Measurements from ENCODE around the gene AGFG2. TPM values are rescaled to one million over a fixed set of nuclear protein-coding genes. Genes with fewer than 3 reads are reported as not detected.
"Not testable (repeated sequence)": the region's sequence is repeated elsewhere in the genome, so short reads cannot be mapped to it uniquely, and the experiment has no call there.

AGFG2 gene
- total RNA-seq, 1 donor from 2014 or later = 37.6 TPM

DNA sequence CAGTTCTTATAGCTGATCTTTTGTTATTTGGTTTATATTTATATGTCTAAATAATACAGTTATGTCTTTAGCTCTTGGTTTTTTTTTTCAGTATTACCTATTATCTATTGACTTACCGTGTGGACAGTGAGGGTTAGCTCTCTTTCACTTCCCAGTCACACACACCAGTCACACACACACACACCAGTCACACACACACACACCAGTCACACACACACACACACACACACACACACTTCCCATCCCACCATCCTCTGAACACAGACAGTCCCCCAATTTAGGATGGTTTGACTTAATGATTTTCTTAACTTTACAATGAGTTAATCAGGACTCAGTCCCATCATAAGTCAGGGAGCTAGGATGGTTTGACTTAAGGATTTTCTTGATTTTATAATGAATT is 18.9 kb upstream of the AGFG2 start:
- intact Hi-C loops (cut with DNase I) = no loop called here
- peaks cover 16% of the 10 kb centered on the region for H3K4me1 ChIP-seq
- no peak overlapping the region for H3K4me3 ChIP-seq
- H3K27ac ChIP-seq = no peak overlapping the region
- DNase-seq (ENCODE audit: extremely low spot score in 2 of 2) = no peak
- no peaks in the 10 kb centered on the region for H3K9me3 ChIP-seq
- H3K27me3 ChIP-seq = no peaks in the 10 kb centered on the region
- H3K36me3 ChIP-seq = no peaks in the 10 kb centered on the region
- TF ChIP-seq POLR2AphosphoS5 (IDR thresholded peaks at IDR 0.05; ENCODE audit: insufficient read depth in 1 of 2, low read depth in 1 of 2) = no peak
- no peak for TF ChIP-seq POLR2A (IDR thresholded peaks at IDR 0.05)
- TF ChIP-seq, protein P1, sequence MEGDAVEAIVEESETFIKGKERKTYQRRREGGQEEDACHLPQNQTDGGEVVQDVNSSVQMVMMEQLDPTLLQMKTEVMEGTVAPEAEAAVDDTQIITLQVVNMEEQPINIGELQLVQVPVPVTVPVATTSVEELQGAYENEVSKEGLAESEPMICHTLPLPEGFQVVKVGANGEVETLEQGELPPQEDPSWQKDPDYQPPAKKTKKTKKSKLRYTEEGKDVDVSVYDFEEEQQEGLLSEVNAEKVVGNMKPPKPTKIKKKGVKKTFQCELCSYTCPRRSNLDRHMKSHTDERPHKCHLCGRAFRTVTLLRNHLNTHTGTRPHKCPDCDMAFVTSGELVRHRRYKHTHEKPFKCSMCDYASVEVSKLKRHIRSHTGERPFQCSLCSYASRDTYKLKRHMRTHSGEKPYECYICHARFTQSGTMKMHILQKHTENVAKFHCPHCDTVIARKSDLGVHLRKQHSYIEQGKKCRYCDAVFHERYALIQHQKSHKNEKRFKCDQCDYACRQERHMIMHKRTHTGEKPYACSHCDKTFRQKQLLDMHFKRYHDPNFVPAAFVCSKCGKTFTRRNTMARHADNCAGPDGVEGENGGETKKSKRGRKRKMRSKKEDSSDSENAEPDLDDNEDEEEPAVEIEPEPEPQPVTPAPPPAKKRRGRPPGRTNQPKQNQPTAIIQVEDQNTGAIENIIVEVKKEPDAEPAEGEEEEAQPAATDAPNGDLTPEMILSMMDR (IDR thresholded peaks at IDR 0.05) = no peak

DNA sequence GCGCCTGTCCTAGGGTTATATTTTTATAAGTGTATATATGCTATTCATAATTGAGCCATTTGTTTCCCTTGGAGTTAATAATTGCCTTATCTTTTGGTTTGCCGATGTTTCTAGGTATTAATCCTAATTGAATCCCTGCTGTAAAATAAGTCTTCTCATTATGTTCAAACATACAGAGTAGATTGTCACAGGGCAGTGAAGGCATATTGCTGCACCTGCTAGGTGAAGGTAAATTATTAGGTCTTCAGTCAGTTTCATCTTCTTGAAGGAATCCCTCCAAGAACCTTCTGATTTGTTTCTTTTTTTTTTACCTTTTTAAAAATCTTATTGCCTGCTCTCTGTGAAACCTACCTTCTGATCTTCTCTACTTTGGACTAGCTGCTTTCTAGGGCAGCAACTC is 17.9 kb upstream of the AGFG2 start:
- Histone ChIP-seq H3K9me3 (no peaks in the 10 kb centered on the region), H3K4me3 (no peak overlapping the region), H3K36me3 (no peaks in the 10 kb centered on the region), H3K27ac (no peak overlapping the region), H3K4me1 (peaks cover 8% of the 10 kb centered on the region), H3K27me3 (no peaks in the 10 kb centered on the region)
- TF ChIP-seq POLR2A (IDR thresholded peaks at IDR 0.05) = no peak
- TF ChIP-seq, protein P1 (IDR thresholded peaks at IDR 0.05) = no peak
- no peak for TF ChIP-seq POLR2AphosphoS5 (IDR thresholded peaks at IDR 0.05; ENCODE audit: insufficient read depth in 1 of 2, low read depth in 1 of 2)
- no peak for DNase-seq (ENCODE audit: extremely low spot score in 2 of 2)
- intact Hi-C loops (cut with DNase I) = no loop called here

DNA sequence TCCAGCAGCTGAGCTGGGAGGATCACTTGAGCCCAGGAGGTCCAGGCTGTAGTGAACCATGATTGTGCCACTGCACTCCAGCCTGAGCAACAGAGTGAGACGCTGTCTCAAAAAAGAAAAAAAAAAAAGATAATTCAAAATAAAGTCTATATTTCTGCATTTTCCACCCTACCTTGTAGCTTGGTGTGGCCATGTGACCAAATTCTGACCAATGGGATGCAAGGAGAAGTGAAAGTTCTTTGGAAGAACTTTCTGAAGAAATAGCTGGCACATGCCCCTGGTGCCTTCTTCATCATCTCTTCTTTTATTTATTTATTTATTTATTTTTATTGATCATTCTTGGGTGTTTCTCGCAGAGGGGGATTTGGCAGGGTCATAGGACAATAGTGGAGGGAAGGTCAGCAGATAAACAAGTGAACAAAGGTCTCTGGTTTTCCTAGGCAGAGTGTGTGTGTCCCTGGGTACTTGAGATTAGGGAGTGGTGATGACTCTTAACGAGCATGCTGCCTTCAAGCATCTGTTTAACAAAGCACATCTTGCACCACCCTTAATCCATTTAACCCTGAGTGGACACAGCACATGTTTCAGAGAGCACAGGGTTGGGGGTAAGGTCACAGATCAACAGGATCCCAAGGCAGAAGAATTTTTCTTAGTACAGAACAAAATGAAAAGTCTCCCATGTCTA is 17.0 kb upstream of the AGFG2 start:
- DNase-seq (ENCODE audit: extremely low spot score in 2 of 2); H3K9me3 ChIP-seq; H3K27ac ChIP-seq; intact Hi-C loops (cut with DNase I); H3K27me3 ChIP-seq; H3K4me1 ChIP-seq; H3K36me3 ChIP-seq; H3K4me3 ChIP-seq: not testable (repeated sequence)

DNA sequence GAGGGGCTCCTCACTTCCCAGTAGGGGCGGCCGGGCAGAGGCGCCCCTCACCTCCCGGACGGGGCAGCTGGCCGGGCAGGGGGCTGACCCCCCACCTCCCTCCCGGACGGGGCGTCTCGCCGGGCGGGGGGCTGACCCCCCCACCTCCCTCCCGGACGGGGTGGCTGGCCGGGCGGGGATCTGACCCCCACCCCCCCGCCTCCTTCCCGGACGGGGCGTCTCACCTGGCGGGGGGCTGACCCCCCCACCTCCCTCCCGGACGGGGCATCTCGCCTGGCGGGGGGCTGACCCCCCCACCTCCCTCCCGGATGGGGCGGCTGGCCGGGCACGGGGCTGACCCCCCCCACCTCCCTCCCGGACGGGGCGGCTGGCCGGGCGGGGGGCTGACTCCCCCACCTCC is 15.8 kb upstream of the AGFG2 start:
- H3K4me1 ChIP-seq; H3K27me3 ChIP-seq; H3K9me3 ChIP-seq; H3K36me3 ChIP-seq; H3K4me3 ChIP-seq; intact Hi-C loops (cut with DNase I); H3K27ac ChIP-seq; DNase-seq (ENCODE audit: extremely low spot score in 2 of 2): not testable (repeated sequence)

DNA sequence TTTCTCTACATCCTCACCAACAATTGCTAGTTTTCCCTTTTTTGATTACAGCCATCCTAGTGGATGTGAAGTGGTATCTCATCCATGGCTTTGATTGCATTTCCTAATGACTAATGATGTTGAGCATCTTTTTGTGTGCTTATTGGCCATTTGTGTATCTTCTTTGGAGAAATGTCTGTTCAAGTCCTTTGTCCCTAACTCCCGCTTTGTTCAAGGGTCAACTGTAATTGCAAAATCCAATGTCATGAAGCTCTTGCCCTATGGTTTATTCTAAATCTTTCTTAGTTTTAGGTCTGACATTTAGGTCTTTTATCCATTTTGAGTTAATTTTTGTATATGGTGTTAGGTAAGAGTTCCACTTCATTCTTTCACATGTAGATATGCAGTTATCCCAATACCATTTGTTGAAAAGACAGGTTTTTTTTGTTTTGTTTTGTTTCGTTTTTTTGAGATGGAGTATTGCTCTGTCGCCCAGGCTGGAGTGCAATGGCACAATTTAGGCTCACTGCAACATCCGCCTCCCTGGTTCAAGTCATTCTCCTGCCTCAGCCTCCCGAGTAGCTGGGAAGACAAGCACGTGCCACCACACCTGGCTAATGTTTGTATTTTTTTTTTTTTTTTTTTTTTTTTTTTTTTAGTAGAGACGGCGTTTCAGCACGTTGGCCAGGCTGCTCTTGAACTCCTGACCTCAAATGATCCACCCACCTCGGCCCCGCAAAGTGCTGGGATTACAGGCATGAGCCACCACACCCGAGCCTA is 10.7 kb upstream of the AGFG2 start:
- H3K27ac ChIP-seq; DNase-seq (ENCODE audit: extremely low spot score in 2 of 2); H3K4me3 ChIP-seq; H3K9me3 ChIP-seq; H3K4me1 ChIP-seq; H3K36me3 ChIP-seq; H3K27me3 ChIP-seq; intact Hi-C loops (cut with DNase I): not testable (repeated sequence)

DNA sequence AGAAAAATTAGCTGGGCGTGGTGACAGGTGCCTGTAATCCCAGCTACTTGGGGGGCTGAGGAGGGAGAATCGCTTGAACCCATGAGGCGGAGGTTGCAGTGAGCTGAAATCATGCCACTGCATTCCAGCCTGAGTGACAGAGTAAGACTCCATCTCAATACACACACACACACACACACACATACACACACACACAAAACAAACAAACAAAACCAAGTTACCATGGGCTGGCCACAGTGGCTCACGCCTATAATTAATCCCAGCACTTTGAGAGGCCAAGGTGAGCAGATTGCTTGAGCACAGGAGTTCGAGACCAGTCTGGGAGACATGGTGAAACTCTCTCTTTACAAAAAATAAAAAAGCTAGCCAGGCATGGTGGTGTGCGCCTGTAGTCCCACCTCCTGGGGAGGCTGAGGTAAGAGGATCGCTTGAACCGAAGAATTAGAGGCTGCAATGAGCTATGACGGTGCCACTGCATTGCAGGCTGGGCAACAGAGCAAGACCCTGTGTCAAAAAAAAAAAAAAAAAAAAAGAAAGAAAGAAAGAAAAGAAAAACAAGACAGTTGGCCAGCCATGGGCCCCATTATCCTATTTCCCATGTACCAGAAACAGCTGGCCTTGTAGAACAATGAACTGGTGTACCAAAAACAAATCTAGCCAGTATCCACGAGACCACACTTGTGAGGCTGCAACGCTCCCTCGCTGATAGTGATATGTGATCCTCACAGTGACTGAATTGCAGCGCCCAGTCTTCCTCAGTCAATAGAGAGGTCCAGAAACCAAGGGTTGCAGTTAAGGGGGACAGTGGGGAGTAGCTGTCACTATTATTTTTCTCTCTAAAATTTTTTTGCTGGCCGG is 6.6 kb upstream of the AGFG2 start:
- Histone ChIP-seq H3K9me3 (no peaks in the 10 kb centered on the region), H3K36me3 (no peaks in the 10 kb centered on the region), H3K27ac (no peak overlapping the region), H3K4me3 (no peak overlapping the region), H3K27me3 (no peaks in the 10 kb centered on the region), H3K4me1 (no peaks in the 10 kb centered on the region)
- TF ChIP-seq POLR2AphosphoS5 (IDR thresholded peaks at IDR 0.05; ENCODE audit: insufficient read depth in 1 of 2, low read depth in 1 of 2) (no peak), POLR2A (IDR thresholded peaks at IDR 0.05) (no peak)
- TF ChIP-seq, protein P1 (IDR thresholded peaks at IDR 0.05) = no peak
- intact Hi-C loops (cut with DNase I) = no loop called here
- DNase-seq (ENCODE audit: extremely low spot score in 2 of 2) = no peak

DNA sequence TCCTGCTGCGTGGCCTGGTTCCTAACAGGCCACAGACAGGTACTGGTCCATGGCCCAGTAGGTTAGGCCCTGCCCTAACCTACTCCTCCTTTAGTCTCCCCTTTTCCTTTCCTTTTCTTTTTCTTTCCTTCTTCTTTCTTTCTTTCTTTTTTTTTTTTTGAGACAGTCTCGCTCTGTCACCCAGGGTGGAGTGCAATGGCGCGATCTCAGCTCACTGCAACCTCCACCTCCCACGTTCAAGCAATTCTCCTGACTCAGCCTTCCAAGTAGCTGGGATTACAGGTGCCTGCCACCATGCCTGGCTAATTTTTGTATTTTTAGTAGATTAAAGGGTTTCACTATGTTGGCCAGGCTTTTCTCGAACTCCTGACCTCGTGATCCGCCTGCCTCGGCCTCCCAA is 3.0 kb upstream of the AGFG2 start:
- H3K9me3 ChIP-seq; H3K27me3 ChIP-seq; intact Hi-C loops (cut with DNase I); H3K36me3 ChIP-seq; H3K27ac ChIP-seq; DNase-seq (ENCODE audit: extremely low spot score in 2 of 2); H3K4me3 ChIP-seq: not testable (repeated sequence)
- peaks cover 23% of the 10 kb centered on the region for H3K4me1 ChIP-seq

DNA sequence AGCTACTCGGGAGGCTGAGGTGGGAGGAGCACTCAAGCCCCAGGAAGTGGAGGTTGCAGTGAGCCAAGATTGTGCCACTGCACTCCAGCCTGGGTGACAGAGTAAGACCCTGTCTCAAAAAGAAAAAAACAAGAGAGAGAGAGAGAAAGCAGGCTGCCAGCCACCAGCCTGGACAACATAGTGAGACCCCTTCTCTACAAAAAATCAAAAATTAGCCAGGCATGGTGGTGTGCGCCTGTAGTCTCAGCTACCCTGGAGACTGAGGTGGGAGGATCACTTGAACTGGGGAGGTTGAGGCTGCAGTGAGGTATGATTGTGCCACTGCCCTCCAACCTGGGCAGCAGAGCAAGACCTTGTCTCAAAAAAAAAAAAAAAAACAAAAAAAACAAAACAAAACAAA is 2.3 kb upstream of the AGFG2 start:
- H3K4me1 ChIP-seq = peaks cover 23% of the 10 kb centered on the region
- H3K36me3 ChIP-seq; H3K27me3 ChIP-seq; H3K4me3 ChIP-seq; DNase-seq (ENCODE audit: extremely low spot score in 2 of 2); intact Hi-C loops (cut with DNase I); H3K27ac ChIP-seq; H3K9me3 ChIP-seq: not testable (repeated sequence)
